Osteocyte (in vitro differentiated cells): ENCODE measurements around the gene SLC2A8. TPM values are rescaled to one million over a fixed set of nuclear protein-coding genes. Genes with fewer than 3 reads are reported as not detected.
A peak's percentile ranks its signal among the peaks of the same experiment; 100 is the strongest.

Experiments used
- DNase-seq: peaks from one replicate; pipeline ENCODE4 v3.0.0; 2021; ENCODE audit warnings: mixed read lengths; ENCODE audit not compliant: unreplicated experiment; ENCODE audit errors: extremely low spot score
- H3K27ac Mint-ChIP-seq: one replicate; pipeline ENCODE4 v1.8.0; 2021; ENCODE audit warnings: mild to moderate bottlenecking, mixed read lengths; ENCODE audit not compliant: unreplicated experiment
- H3K27me3 Mint-ChIP-seq: one replicate; pipeline ENCODE4 v1.8.0; 2021; ENCODE audit warnings: mixed read lengths; ENCODE audit not compliant: unreplicated experiment
- H3K36me3 Mint-ChIP-seq: one replicate; pipeline ENCODE4 v1.8.0; 2021; ENCODE audit warnings: mixed read lengths; ENCODE audit not compliant: unreplicated experiment
- H3K4me1 Mint-ChIP-seq: one replicate; pipeline ENCODE4 v1.8.0; 2021; ENCODE audit warnings: mixed read lengths; ENCODE audit not compliant: unreplicated experiment
- H3K4me3 Mint-ChIP-seq: one replicate; pipeline ENCODE4 v1.8.0; 2021; ENCODE audit warnings: mild to moderate bottlenecking, moderate library complexity, mixed read lengths; ENCODE audit not compliant: unreplicated experiment
- H3K9me3 Mint-ChIP-seq: one replicate; pipeline ENCODE4 v1.8.0; 2021; ENCODE audit warnings: mixed read lengths; ENCODE audit not compliant: unreplicated experiment
- long read RNA-seq: library from polyadenylated mRNA; unstranded; transcript quantifications from one replicate; pipeline ENCODE4 v2.0.0, GENCODE V29; 2021
- total RNA-seq: library from RNA; stranded (reverse); gene quantifications from 2 replicates; pipeline ENCODE4 v1.2.1, GENCODE V29; 2021
- TF ChIP-seq, protein P1 (sequence below): fragments of 200-600 bp; sonication (generic); IDR thresholded peaks from 2 replicates; pipeline ENCODE4 v1.5.0; 2021; ENCODE audit warnings: antibody characterized with exemption, mild to moderate bottlenecking, moderate library complexity

The SLC2A8 gene, protein sequence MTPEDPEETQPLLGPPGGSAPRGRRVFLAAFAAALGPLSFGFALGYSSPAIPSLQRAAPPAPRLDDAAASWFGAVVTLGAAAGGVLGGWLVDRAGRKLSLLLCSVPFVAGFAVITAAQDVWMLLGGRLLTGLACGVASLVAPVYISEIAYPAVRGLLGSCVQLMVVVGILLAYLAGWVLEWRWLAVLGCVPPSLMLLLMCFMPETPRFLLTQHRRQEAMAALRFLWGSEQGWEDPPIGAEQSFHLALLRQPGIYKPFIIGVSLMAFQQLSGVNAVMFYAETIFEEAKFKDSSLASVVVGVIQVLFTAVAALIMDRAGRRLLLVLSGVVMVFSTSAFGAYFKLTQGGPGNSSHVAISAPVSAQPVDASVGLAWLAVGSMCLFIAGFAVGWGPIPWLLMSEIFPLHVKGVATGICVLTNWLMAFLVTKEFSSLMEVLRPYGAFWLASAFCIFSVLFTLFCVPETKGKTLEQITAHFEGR
- total RNA-seq: 18.2 and 18.7 TPM in 2 replicates
- long read RNA-seq, partial matches to known transcripts: 3 of 7 reads
- long read RNA-seq, other reads (novel, unspliced or antisense): 1 of 7 reads

DNA sequence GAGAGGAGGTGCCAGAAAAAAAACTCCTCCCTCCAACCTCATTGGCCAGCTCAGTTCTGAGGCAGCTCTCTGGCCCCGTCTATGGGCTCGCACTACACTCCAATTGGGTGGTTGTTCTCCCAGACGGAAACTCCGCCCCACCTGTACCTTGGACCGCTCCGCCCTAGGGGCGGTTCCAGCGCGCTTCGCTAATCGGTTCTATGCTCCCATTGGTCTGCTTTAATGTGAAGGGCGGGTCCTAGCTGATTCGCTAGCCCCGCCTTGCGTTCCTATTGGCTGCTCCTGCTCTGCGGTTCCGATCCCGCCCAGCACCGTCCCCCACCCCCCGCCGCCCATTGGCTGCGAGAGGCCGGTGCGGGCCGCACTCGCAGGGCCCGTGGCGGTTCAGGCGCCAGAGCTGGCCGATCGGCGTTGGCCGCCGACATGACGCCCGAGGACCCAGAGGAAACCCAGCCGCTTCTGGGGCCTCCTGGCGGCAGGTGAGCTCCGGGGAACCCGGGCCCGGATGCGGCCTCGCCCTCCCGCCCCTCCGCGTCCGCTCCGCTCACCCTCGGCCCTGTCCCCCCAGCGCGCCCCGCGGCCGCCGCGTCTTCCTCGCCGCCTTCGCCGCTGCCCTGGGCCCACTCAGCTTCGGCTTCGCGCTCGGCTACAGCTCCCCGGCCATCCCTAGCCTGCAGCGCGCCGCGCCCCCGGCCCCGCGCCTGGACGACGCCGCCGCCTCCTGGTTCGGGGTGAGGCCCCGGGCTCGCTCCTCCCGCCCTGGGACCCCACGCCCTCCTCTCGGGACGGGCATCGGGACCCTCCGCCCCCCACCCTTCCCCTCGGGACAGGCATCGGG is at the start of gene SLC2A8:
SLC2A8 (plus strand) TSS at position 362 of the 838 bp plus-strand sequence; CDS start at position 424, 62 bp downstream.
- peaks cover 12% of the 10 kb centered on the region for H3K4me1 Mint-ChIP-seq
- no peak within 1 kb of the TSS for H3K27ac Mint-ChIP-seq
- TF ChIP-seq, protein P1, sequence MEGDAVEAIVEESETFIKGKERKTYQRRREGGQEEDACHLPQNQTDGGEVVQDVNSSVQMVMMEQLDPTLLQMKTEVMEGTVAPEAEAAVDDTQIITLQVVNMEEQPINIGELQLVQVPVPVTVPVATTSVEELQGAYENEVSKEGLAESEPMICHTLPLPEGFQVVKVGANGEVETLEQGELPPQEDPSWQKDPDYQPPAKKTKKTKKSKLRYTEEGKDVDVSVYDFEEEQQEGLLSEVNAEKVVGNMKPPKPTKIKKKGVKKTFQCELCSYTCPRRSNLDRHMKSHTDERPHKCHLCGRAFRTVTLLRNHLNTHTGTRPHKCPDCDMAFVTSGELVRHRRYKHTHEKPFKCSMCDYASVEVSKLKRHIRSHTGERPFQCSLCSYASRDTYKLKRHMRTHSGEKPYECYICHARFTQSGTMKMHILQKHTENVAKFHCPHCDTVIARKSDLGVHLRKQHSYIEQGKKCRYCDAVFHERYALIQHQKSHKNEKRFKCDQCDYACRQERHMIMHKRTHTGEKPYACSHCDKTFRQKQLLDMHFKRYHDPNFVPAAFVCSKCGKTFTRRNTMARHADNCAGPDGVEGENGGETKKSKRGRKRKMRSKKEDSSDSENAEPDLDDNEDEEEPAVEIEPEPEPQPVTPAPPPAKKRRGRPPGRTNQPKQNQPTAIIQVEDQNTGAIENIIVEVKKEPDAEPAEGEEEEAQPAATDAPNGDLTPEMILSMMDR: peak; percentile 33
- H3K9me3 Mint-ChIP-seq: no peaks in the 10 kb centered on the region
- H3K36me3 Mint-ChIP-seq: no peaks in the 10 kb centered on the region
- peak; percentile 100 for DNase-seq
- H3K4me3 Mint-ChIP-seq: peak within 1 kb of the TSS; percentile 84
- no peaks in the 10 kb centered on the region for H3K27me3 Mint-ChIP-seq

- no peaks in the 10 kb centered on the region for H3K9me3 Mint-ChIP-seq
- no peak overlapping the region for H3K27ac Mint-ChIP-seq
- H3K36me3 Mint-ChIP-seq: no peaks in the 10 kb centered on the region
- no peak for DNase-seq
- TF ChIP-seq, protein P1: peak; percentile 55
- H3K4me3 Mint-ChIP-seq: no peak overlapping the region
- peaks cover 16% of the 10 kb centered on the region for H3K4me1 Mint-ChIP-seq
- no peaks in the 10 kb centered on the region for H3K27me3 Mint-ChIP-seq
These were observed 48.9 kb upstream of the SLC2A8 start for GRCh38 chr9:127347831-127348776.

- Mint-ChIP-seq H3K36me3 (no peaks in the 10 kb centered on the region), H3K4me1 (peaks cover 8% of the 10 kb centered on the region), H3K27ac (no peak overlapping the region), H3K4me3 (no peak overlapping the region), H3K27me3 (no peaks in the 10 kb centered on the region), H3K9me3 (no peaks in the 10 kb centered on the region)
- TF ChIP-seq, protein P1: no peak
- DNase-seq: no peak
These were observed 47.4 kb upstream of the SLC2A8 start for GRCh38 chr9:127349483-127350113.

GRCh38 chr9:127351182-127352166 is 45.5 kb upstream of the SLC2A8 start:
- H3K9me3 Mint-ChIP-seq: no peaks in the 10 kb centered on the region
- no peak overlapping the region for H3K27ac Mint-ChIP-seq
- no peaks in the 10 kb centered on the region for H3K4me1 Mint-ChIP-seq
- H3K27me3 Mint-ChIP-seq: no peaks in the 10 kb centered on the region
- H3K36me3 Mint-ChIP-seq: peaks cover 5% of the 10 kb centered on the region
- DNase-seq: no peak
- no peak overlapping the region for H3K4me3 Mint-ChIP-seq
- TF ChIP-seq, protein P1: no peak
